Endometrium (tissue), 2 donors: ENCODE measurements around the gene MPO.

Experiments
- FAIRE-seq: peaks from 2 replicates; lab custom pipeline; 2012; peaks lifted over from hg19 to GRCh38; lab: Jason Lieb, UNC
- donor health status: control.
- donor health status: control.

MPO gene

GRCh38 chr17:58280480-58281217 lies at the start of gene MPO:
TSS of gene MPO (minus strand) at chr17:58280935. CDS start at chr17:58280758, 177 bp downstream.
- FAIRE-seq, result no peak

- no peak for FAIRE-seq
Observed at GRCh38 chr17:58329810-58330537, 49.2 kb upstream of the MPO start.

- no peak for FAIRE-seq
Observed at GRCh38 chr17:58329035-58329809, 48.5 kb upstream of the MPO start.

GRCh38 chr17:58328195-58329034 lies 47.7 kb upstream of the MPO start, which contains the start of gene TSPOAP1:
TSS of gene TSPOAP1 (minus strand) at chr17:58328795. CDS start at chr17:58327920, 875 bp downstream.
- no peak for FAIRE-seq

- FAIRE-seq, result no peak
Observed at GRCh38 chr17:58327363-58328194, 46.8 kb upstream of the MPO start.

- no peak for FAIRE-seq
Observed at GRCh38 chr17:58326609-58327362, 46.1 kb upstream of the MPO start.

GRCh38 chr17:58325976-58326468 lies 45.3 kb upstream of the MPO start:
- FAIRE-seq, result no peak

GRCh38 chr17:58325289-58325726 lies 44.6 kb upstream of the MPO start:
- FAIRE-seq, result no peak

- no peak for FAIRE-seq
Observed at GRCh38 chr17:58324409-58325288, 43.9 kb upstream of the MPO start.

GRCh38 chr17:58324056-58324408 lies 43.3 kb upstream of the MPO start:
- FAIRE-seq, result no peak

GRCh38 chr17:58323366-58324055 lies 42.8 kb upstream of the MPO start:
- FAIRE-seq, result no peak

GRCh38 chr17:58322581-58323185 lies 41.9 kb upstream of the MPO start:
- FAIRE-seq, result no peak

- no peak for FAIRE-seq
Observed at GRCh38 chr17:58321571-58322525, 41.1 kb upstream of the MPO start.

- FAIRE-seq, result no peak
Observed at GRCh38 chr17:58320570-58321323, 40.0 kb upstream of the MPO start.

- no peak for FAIRE-seq
Observed at GRCh38 chr17:58320163-58320558, 39.4 kb upstream of the MPO start.
